DLD1 (cell line): Measurements from ENCODE around the gene MTSS2.

ENCODE experiments used
- in situ Hi-C: cut with HindIII; loops from 2 replicates; pipeline ENCODE4 v1.10.0; 2017; ENCODE audit warnings: low sequenced_read_pairs

Gene MTSS2

DNA sequence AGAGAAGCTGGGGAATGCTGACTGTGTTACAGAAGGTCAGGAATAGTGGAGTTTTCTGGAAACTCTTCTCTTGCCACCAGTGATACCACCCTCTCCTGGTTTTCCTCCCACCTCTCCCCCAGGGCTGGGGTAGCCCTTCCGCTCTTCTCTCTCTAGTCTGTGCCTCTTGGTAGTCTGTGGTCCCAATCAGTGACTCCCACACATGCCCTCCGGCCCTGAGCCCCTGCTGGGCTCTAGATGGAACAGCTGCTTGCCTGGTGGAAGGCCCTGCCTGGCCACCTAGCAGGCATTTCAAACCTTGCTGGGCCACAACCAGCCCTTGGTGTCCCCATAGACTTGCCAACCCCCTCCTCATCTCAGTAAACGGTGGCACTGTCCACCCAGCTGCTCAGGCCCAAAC is 15.2 kb upstream of the MTSS2 start:
- in situ Hi-C loops: no loop called here

DNA sequence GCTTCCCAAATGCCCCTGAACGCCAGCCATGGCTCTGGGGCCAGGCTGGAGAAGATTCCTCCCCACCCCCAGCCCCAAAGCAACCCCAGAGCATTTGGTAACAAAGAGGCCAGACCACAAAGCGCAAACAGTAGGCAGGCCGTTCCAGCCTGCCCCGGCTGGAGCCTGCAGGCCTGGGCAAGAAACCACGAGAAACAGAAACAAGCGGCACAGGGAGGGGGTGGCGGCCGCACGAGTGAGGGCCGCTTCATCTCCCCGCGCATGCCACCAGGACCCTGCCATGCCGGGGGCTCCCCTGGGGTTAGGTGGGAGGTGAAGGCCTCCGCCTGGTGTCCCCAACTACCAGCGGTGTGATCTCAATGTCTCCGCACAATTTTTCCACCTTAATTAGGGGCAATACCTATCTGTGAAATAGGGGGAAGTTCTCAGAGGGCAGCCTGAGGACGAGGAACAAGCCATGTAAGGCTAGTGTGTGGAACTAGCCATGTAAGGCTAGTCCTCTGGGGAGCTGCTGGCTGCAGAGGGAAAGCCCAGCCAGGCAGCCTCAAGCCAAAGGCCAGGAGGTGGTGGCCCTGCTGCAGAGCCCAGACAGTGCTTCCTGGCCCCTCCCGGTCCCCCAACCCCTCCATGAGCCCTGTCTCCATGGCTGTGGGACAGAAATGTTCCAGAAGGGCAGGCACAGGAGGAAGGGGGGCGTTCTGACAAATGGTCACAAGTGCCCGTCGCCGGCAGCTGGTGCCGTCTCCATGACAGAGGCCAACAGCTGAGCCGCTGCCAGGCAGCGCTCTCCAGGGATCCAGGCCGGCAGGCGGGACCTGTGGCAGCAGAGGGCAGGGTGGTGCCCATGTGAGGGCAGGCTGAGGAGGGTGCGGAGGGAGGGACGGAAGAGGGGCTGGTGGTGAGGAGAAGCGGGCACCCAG is 14.5 kb upstream of the MTSS2 start:
- in situ Hi-C loops: no loop called here

DNA sequence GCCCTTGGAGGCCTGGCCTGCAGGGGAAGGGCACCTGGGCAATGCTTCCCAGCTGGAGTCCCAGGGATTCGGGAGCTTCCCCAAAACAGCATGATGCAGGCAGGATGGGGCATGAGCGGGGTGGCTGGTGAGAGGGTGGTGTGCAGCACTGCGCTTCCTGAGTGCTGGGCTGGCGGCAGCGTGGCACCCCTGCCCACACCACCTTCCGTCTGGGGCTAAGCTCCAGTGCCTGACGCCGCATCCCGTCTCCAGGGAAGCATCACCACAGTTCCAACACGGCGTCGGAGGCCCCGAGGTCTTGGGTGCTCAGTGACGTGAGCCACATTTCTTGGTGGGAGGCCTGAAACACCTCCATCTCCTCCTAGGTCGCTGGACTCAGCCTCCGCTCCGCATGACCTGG is 13.8 kb upstream of the MTSS2 start:
- in situ Hi-C loops: no loop called here

DNA sequence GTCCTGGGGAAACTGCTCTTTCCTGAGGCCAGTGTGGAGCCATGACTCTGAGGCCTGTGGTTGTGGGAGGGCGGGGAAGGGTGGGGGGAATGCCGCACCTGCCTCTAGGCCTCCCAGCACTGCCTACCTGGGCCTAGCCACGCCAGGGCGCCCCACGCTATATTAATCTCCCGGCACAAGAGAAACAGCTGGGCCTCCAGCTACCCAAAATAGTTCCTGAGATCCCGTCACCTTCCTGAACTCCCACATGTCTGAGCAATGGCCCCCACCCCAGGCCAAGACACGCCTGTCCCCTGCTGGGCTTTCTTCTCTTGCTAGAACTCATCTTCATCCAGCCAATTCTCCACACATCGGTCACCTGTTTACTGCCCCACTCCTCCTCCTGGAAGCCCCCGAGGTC is 13.0 kb upstream of the MTSS2 start:
- in situ Hi-C loops: no loop called here

DNA sequence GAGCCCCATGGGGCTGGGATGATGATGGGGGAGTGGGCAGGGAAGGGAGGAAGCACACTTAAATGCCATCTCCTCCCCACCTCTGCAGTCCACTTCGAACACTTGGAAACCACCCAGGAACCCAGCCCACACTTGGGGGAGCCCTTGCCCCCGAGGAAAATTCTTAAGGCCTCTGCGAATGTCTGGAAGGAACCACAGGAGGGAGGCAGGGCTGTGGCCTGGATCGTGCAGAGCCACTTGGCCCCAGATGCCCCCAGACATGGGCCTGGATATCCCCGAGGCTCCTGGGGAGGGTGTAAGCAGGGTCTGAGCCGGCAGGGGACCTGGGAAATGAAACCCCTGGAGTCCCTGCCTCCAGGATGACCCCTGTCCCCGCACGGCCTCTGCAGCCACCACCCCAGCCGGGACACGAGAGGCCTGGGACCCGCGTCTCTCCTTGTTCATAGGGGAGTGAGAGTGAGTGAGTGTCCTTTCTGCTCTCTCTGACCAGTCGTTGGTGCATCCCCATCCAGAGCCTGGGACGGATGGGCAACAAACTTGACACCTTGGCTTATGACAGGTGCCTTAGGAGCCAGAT is 11.8 kb upstream of the MTSS2 start:
- in situ Hi-C loops: no loop called here

DNA sequence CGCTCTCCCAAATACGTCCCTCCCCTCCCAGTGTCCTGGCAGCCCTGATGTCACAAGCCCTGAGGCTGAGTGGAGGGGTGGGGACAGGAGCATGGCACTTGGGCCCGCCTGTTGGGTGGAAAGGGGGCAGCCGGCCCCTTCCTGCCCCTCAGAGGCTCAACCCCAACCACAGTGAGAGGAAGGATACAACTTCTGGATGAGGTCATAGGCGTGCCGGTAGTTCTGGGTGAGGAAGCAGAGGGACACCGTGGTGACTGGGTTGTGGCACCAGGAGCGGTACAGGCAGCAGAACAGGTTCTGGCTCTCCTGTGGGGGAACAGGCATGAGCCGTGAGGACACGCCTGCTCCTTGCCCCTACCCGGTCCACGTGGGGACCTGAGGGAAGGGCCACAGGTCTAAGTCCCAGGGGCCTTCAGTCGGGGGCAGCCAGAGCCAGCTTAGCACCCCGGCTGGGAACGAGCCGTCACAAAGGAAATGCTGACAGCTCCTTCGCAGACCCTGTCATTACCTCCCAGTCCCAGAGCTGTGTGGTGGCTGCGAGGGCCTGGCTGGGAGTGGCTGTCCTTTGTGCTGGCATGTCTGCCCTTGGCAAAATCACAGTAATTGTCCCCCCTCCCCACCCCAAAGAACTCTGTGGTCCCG is 11.2 kb upstream of the MTSS2 start:
- in situ Hi-C loops: no loop called here

DNA sequence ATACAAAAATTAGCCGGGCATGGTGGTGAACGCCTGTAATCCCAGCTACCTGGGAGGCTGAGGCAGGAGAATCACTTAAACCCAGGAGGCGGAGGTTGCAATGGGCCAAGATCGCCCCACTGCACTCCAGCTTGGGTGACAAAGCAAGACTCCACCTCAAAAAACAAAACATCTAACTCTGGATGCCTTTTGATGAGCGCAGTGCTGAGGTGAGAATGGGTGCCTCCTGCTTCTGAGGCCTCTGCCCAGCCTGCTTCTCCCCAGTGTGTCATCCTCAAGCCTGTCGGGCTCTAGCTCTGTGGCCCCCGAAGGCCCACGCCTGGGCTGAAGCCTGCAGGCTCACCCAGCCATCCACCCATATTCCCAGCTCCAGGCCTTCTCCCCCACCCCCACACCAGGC is 10.5 kb upstream of the MTSS2 start:
- in situ Hi-C loops: no loop called here

DNA sequence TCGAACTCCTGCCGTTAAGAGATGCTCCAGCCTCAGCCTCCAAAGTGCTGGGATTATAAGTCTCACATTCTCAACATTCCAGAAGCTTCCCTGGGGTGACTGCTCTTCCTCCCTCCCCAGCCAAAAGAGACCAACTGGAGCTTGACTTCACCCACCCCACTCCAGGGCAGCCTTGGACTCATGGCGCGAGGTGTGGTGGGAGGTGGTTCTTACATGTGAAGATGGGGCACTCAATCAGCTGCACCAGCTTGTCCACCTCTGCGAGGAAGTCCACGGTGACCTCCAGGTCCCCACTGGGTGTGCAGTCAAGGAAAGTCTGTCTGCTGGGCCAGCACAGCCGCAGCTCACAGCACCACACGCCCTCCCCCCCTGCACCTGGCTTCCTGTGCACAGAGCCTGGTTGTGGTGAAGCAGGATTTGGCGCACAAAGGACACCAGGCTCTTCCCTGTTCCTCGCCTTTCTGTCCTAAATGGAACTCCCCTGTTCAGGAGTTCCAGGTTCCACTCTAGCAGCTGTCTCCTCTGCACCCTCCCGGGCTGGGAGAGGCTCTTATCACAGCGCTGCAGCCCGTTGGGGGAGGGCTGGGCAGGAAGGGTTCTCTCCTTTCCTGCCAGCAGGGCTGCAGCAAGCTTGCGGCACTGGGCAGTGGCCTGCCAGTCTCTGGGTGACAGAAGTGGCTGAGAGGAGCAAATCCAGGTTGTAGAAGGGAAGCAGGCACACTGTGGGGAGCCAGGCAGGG is 9.6 kb upstream of the MTSS2 start:
- in situ Hi-C loops: no loop called here

DNA sequence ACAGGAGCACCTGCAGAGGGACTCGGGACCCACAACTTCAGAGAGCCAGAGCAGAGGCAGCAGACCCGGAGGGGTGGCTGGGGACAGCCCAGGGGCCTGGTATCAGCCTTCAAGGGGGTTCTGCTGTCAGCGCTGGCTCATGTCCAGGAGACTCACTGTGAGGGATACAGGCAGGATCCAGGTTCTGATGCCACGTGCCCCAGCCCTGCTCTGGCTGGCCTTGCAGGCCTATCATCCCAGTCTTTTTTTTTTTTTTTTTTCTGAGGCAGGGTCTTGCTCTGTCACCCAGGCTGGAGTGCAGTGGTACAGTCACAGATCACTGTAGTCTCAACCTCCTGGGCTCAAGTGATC is 9.0 kb upstream of the MTSS2 start:
- in situ Hi-C loops: no loop called here

DNA sequence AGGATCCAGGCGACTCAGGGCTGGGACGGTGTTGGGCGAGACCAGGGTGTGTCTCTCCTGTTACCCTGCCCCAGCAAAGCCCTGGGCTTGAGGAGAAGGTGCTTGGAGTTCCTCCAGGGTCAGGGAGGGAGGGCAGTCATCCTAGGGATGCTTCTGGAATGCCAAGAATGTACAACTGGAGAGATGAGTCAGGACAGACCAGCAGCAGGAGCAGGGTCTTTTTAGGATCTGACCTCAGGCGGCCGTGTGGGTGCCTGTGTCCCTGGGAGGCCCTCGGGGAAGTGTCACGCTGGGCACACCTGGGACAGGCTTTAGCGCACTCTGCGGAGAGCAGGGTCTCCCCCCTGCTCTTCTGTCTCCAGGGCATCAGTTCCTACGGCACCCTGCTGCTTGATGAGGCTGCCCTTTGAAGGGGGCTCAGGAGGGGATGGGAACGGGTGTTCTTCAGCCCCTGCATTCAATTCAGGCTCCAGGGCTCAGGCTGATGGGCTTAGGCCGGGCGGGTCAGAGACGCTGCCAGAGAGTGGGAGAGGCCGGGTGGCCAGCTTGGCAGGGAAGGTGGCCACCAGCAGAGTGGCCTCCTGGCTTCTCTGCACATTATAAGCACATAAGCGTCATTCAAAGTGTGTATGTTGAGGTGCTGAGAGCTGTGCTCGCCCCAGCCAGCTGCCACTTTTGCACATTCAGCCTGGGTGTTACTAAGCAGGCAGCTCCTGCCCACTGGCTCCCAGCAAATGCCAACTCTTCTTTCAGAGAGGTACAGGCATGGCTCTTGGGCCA is 8.4 kb upstream of the MTSS2 start:
- in situ Hi-C loops: no loop called here

DNA sequence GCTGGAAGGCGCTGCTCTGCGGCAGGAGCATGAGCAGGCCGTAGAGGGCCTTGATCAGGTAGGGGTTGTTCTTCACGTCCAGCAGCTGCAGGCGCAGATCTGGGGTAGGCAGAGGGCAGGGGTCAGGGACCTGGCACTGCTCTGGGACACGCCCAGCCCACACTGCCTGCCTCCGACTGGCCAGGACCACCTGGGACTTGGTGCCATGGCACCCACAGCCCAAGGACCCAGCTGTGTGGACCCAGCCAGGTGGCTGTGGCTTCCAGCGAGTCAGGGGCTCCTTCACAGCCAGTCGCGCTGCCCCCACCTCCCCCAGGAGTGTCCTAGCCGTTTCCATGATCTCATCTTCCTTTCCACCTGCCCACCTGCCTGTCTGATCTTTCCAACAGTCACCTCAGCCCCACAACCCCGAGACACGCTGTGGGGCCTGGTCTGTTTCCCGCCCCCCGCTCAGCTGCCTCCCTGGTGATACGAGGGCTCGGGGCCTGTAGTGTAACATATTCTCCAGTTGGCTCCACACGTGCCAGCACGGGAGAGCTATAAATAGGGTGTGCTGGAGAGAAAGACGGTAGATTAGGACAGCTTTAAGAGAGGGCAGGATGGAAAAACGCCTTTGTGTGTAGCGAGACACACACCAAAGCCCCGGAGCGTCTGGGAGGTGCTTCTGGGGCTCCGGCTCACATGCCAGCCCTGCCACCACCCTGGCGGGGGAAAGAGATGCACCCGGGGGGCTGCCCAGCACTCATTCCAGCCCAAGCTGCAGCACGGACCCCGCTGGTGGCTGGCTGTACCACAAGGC is 7.2 kb upstream of the MTSS2 start:
- in situ Hi-C loops: no loop called here

DNA sequence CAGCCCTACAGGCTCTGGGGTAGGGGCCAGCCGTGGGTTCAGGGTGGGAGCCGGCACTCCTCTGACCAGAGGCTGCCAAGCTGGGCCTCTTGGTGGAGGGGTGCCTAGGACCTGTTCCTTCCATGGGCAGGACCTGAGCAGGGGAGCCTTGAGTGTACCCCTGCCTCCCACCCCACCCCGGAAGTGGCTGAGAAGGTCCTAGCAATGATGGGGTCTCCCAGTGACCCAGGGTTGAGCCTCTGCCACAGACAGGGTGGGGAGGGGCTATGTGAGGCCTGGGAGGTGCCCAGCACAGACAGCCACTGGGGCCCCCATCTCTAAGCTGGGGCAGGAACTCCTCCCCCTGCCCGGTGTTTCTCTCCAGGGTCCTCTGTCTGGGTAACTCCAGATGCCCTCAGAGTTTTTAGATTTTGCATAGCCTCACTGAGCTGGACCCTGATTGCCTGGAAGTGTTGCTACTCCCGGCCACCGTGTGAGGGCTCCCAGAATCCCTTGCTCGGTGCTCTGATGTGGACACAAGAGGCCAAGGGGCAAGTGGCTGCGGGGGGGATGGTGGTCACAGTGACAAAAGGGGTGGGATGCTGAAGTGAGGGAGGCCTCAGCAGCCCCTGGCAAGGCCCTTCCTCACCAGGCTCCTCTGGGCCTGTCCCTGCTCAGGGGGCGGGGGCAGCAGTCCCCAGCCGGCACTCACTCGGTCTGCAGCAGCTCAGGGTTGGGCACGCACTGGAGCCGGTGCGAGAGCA is 6.4 kb upstream of the MTSS2 start:
- in situ Hi-C loops: no loop called here

DNA sequence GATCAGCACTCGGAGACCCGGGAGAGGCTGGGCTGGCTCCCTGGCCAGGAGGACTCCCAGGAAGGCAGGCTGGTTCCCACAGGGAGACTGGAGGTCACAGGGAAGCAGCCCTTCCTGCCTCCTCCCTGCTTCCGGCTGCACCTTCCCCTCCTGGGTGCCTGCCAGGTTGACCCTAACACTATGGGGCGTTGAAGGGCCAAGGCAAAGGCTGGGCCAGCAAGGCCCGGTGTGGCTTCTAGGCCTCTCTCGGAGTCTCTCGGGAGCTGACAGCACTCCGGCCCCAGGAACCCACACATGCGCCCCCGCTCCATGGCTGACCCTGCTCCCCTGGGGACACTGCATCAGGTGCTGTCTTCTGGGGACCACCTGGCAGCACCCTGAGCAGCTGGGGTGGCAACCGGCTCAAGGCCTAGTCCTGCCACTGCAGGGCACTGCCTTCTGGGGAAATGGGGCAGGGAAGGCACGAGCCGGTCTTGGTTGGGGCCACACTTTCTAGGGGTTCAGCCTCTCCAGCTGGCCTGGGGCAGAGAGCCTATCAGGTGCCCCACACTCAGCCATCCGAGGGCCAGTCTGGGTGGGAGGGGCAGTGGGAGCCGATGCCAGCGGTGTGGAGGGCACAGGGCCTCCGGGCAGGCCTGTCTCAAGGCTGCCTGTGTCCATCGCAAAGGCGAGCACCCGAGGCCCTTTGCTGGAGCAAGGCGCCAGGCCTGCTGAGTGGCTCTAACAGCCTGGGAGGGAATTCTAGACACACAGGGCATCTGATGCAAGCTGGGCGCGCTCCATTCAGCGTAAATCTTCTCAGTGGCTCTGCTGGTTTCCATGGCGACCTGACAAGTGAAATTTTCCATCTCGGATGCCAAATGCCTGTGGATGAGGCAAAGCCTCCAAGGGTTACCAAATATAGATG is 5.6 kb upstream of the MTSS2 start:
- in situ Hi-C loops: no loop called here

DNA sequence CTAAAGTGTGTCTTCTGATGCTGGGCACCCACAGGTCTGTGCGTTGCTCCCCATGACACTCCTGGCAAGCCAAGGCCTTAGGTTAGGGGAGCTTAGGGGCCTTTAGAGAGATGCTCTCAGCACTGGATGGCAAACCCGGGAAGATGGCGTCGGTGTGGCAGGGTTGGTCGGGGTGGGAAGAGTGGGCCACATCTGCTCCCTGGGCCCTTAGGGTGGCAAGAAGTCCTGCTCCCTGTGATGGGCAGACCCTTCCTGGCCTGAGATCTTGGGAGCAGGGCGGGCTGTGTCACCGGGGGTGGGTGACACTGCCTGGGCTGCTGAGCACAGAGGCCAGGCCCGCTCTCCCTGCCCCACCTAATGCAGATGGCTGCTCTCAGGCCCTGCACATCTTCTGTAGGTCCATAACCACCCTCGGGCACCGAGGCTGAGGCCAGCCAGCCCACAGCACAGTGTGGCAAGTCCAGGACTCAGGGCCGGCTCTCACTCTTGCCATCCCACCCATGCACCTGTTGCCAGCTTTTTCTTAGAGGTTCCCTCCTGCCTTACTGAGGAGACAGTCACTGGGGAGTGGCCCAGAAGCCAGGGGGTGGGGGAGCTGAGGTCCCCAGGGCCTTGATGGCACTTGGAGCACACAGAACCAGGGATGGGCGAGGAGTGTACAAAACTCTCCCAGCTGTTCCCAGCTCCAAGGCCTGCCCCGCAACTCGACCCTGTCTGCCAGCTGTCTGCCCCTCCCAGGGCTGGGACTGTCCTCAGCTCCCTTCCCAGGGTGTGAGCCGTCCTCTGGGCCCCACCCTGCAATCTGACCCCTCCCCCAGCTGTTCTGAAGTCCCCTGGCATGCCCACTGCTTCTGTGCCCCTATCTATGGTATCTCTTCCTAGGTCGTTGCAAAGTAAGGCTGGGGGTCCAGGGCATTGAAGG is 4.4 kb upstream of the MTSS2 start:
- in situ Hi-C loops: no loop called here

DNA sequence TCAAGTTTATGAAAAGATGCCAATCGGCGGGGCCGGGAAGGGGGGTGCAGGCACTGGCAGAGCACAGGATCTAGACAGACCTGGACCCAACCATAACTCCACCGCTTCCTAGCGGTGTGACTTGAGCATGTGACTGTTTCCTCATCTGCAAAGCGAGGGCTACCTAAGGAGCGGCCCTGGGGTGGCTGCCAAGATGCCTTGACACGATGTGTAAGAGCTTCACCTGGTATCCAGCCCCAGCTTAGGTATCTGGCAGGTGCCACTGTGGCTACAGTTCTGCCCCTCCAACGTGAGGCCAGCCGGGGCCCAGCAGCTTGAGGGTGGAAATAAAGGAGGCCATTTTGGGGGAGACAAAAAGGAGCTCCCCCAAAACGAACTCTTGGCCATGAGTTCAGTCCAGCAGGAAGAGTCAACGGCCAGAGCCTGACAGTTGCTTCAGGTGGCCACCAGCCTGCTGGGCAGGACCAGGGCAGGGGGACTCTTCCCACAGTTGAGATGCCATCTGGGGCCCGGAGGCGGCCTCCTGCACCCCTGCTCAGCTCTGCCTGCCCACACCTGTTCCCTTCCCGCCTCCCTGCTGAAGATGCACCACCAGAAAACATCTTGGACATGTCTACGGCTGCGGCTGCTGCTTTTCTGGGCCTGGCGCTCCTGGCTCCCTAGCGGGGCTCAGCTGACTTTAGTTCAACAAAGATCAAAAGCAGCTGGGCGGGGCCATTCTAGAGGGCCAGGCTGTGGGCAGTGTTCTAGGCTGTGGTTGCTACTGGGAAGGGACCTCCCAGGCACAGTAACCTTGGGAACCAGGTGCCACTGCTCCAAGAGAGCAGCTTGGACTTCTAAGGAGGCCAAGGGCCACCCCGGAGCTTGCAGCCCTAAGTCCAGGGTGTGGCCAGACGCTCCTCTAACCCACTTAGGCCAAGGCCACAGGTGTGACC is 3.4 kb upstream of the MTSS2 start:
- in situ Hi-C loops: no loop called here

DNA sequence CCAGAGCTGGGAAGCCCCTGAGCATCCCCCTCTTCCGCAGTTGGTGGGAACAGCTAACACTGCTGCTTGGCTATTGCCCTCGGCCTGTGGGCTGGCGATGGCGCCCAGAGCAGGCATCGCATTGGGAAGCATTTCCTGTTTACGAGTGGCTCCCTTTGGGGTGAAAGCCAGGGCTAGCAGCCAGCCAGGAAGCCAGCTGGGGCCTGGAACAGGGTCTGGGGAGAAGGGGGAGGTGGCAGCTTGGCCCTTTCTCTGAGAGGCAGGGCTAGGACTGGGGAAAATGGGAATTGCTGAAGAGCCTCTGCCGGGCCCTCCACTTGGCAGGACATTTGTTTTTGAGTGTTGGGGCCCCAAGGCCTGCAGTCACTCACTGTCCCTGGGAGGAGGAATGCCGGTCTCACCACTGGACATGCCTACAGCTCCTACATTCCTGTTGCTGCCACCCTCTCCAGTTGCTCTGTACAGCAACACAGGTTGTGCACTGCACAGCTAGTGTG is 2.4 kb upstream of the MTSS2 start:
- in situ Hi-C loops: no loop called here
